Neural progenitor cell (in vitro differentiated cells): Measurements from ENCODE around the gene PLCB1. TPM values are rescaled to one million over a fixed set of nuclear protein-coding genes. Genes with fewer than 3 reads are reported as not detected.

ENCODE experiments used
- DNase-seq: peaks from one replicate; pipeline ENCODE4 v3.0.0-alpha.2; 2016; ENCODE audit warnings: low spot score
- H2AFZ ChIP-seq: fragments of 200-600 bp; sonication (generic); replicated peaks from 2 replicates; pipeline ENCODE4 v1.6.1; 2016; ENCODE audit warnings: antibody characterized with exemption
- H3F3A ChIP-seq: fragments of 200-600 bp; sonication (generic); 2 replicates; pipeline ENCODE4 v1.6.1; 2016; ENCODE audit warnings: antibody characterized with exemption, low read depth
- H3K27ac ChIP-seq: fragments of 200-600 bp; sonication (generic); 2 replicates; pipeline ENCODE4 v1.5.1; 2016; ENCODE audit warnings: mild to moderate bottlenecking
- H3K27me3 ChIP-seq: fragments of 200-600 bp; sonication (generic); 2 replicates; pipeline ENCODE4 v1.6.1; 2016; ENCODE audit warnings: mild to moderate bottlenecking, moderate library complexity
- H3K36me3 ChIP-seq: fragments of 200-600 bp; sonication (generic); 2 replicates; pipeline ENCODE4 v1.5.1; 2016
- H3K4me1 ChIP-seq: fragments of 200-600 bp; sonication (generic); 2 replicates; pipeline ENCODE4 v1.6.1; 2016; ENCODE audit warnings: mixed run types
- H3K4me2 ChIP-seq: fragments of 200-600 bp; sonication (generic); 2 replicates; pipeline ENCODE4 v1.6.1; 2016
- H3K4me3 ChIP-seq: fragments of 200-600 bp; sonication (generic); 2 replicates; pipeline ENCODE4 v1.5.1; 2016
- H3K79me2 ChIP-seq: fragments of 200-600 bp; sonication (generic); 2 replicates; pipeline ENCODE4 v1.6.1; 2016; ENCODE audit warnings: low read depth
- H3K9ac ChIP-seq: fragments of 200-600 bp; sonication (generic); 2 replicates; pipeline ENCODE4 v1.6.1; 2016
- H3K9me3 ChIP-seq: fragments of 200-600 bp; sonication (generic); 2 replicates; pipeline ENCODE4 v1.5.1; 2016; ENCODE audit warnings: low read depth
- H4K20me1 ChIP-seq: fragments of 200-600 bp; sonication (generic); 2 replicates; pipeline ENCODE4 v1.6.1; 2016; ENCODE audit warnings: low read depth
- H3K27ac Mint-ChIP-seq: 3 replicates; pipeline ENCODE4 v1.8.0; 2021; ENCODE audit warnings: mixed read lengths
- H3K27me3 Mint-ChIP-seq: 2 replicates; pipeline ENCODE4 v1.8.0; 2022; ENCODE audit warnings: low read depth, mild to moderate bottlenecking, inconsistent platforms, moderate library complexity, mixed read lengths; ENCODE audit not compliant: insufficient read depth
- H3K36me3 Mint-ChIP-seq: 3 replicates; pipeline ENCODE4 v1.8.0; 2021; ENCODE audit warnings: mixed read lengths
- H3K4me1 Mint-ChIP-seq: 3 replicates; pipeline ENCODE4 v1.8.0; 2021; ENCODE audit warnings: mixed read lengths
- H3K4me3 Mint-ChIP-seq: 3 replicates; pipeline ENCODE4 v1.8.0; 2021; ENCODE audit warnings: mild to moderate bottlenecking, moderate library complexity, mixed read lengths
- H3K9me3 Mint-ChIP-seq: 3 replicates; pipeline ENCODE4 v1.8.0; 2020; ENCODE audit warnings: mixed read lengths
- EZH2 ChIP-seq: fragments of 200-600 bp; sonication (generic); IDR thresholded peaks from 2 replicates; pipeline ENCODE4 v1.6.1; 2017; ENCODE audit warnings: antibody characterized with exemption, mild to moderate bottlenecking, moderate library complexity
- EZH2phosphoT487 ChIP-seq: fragments of 200-600 bp; sonication (generic); IDR thresholded peaks from 2 replicates; pipeline ENCODE4 v1.6.1; 2017; ENCODE audit warnings: antibody characterized with exemption
- total RNA-seq: library from RNA; depleted of rRNA; stranded (reverse); fragments of >200 nt; gene quantifications from 2 replicates; pipeline ENCODE4 v1.2.3, GENCODE V29; 2015; ENCODE audit warnings: low replicate concordance
- TF ChIP-seq, protein P1 (sequence below): fragments of 200-600 bp; sonication (generic); IDR thresholded peaks from 2 replicates; pipeline ENCODE4 v1.5.1; 2017; ENCODE audit warnings: antibody characterized with exemption, mild to moderate bottlenecking

Gene PLCB1
- total RNA-seq, 1 donor from 2014 or later = 30.2 TPM

DNA sequence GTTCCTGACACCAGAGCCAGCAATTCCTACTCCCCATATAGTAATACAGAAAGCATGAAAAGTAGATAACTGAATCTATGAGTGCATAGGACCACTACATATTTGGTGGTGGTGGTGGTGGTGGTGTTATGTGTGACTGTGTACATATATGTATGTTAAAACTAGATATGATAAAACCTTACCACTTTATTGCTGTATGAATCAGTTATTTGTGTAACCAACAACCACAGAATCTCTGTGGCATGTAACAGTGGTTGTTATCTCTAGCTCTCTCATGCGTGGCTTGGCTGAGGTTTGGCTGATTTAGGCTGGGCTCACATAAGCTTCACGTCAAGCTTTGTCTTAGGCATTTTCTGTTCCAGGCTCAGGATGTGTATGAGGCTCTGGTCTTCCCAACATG, 55.7 kb downstream of the PLCB1 start:
- H3K27ac ChIP-seq = no peak overlapping the region
- H3K27me3 Mint-ChIP-seq = no peaks in the 10 kb centered on the region
- H2AFZ ChIP-seq = no peak overlapping the region
- no peak overlapping the region for H3K9ac ChIP-seq
- peaks cover under 1% of the 10 kb centered on the region for H3K9me3 Mint-ChIP-seq
- no peak overlapping the region for H3K27ac Mint-ChIP-seq
- H3K79me2 ChIP-seq = no peaks in the 10 kb centered on the region
- no peak overlapping the region for H3K4me3 Mint-ChIP-seq
- no peaks in the 10 kb centered on the region for H3K36me3 Mint-ChIP-seq
- no peak overlapping the region for H3K4me3 ChIP-seq
- no peaks in the 10 kb centered on the region for H4K20me1 ChIP-seq
- TF ChIP-seq, protein P1, sequence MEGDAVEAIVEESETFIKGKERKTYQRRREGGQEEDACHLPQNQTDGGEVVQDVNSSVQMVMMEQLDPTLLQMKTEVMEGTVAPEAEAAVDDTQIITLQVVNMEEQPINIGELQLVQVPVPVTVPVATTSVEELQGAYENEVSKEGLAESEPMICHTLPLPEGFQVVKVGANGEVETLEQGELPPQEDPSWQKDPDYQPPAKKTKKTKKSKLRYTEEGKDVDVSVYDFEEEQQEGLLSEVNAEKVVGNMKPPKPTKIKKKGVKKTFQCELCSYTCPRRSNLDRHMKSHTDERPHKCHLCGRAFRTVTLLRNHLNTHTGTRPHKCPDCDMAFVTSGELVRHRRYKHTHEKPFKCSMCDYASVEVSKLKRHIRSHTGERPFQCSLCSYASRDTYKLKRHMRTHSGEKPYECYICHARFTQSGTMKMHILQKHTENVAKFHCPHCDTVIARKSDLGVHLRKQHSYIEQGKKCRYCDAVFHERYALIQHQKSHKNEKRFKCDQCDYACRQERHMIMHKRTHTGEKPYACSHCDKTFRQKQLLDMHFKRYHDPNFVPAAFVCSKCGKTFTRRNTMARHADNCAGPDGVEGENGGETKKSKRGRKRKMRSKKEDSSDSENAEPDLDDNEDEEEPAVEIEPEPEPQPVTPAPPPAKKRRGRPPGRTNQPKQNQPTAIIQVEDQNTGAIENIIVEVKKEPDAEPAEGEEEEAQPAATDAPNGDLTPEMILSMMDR = no peak
- TF ChIP-seq EZH2phosphoT487 = no peak
- no peak for TF ChIP-seq EZH2
- no peaks in the 10 kb centered on the region for H3K36me3 ChIP-seq
- H3F3A ChIP-seq = no peaks in the 10 kb centered on the region
- no peak for DNase-seq
- H3K27me3 ChIP-seq = no peaks in the 10 kb centered on the region
- no peaks in the 10 kb centered on the region for H3K4me1 ChIP-seq
- no peaks in the 10 kb centered on the region for H3K9me3 ChIP-seq
- no peaks in the 10 kb centered on the region for H3K4me1 Mint-ChIP-seq
- H3K4me2 ChIP-seq = no peak overlapping the region

- Histone ChIP-seq H3K79me2 (no peaks in the 10 kb centered on the region), H3K27ac (no peak overlapping the region), H2AFZ (no peak overlapping the region), H3K9ac (no peak overlapping the region), H3K4me2 (no peak overlapping the region), H3K9me3 (peaks cover 3% of the 10 kb centered on the region), H3F3A (no peaks in the 10 kb centered on the region), H4K20me1 (no peaks in the 10 kb centered on the region), H3K4me1 (no peaks in the 10 kb centered on the region), H3K36me3 (no peaks in the 10 kb centered on the region), H3K4me3 (no peak overlapping the region), H3K27me3 (no peaks in the 10 kb centered on the region)
- Mint-ChIP-seq H3K36me3 (peaks cover 2% of the 10 kb centered on the region), H3K4me3 (no peak overlapping the region), H3K9me3 (peaks cover 10% of the 10 kb centered on the region), H3K27me3 (no peaks in the 10 kb centered on the region), H3K4me1 (no peaks in the 10 kb centered on the region), H3K27ac (no peak overlapping the region)
- DNase-seq = no peak
- TF ChIP-seq EZH2phosphoT487 (no peak), EZH2 (no peak)
- TF ChIP-seq, protein P1 = no peak
Measured at GRCh38 chr20:8190043-8190880, 58.2 kb downstream of the PLCB1 start.

GRCh38 chr20:8194721-8195120, 62.7 kb downstream of the PLCB1 start:
- Mint-ChIP-seq H3K9me3 (peaks cover 12% of the 10 kb centered on the region), H3K27me3 (no peaks in the 10 kb centered on the region), H3K36me3 (peaks cover 7% of the 10 kb centered on the region), H3K27ac (no peak overlapping the region), H3K4me1 (no peaks in the 10 kb centered on the region), H3K4me3 (no peak overlapping the region)
- Histone ChIP-seq H3K79me2 (no peaks in the 10 kb centered on the region), H3K27me3 (no peaks in the 10 kb centered on the region), H3K4me3 (no peak overlapping the region), H3K9ac (no peak overlapping the region), H3K36me3 (no peaks in the 10 kb centered on the region), H3K9me3 (peaks cover 3% of the 10 kb centered on the region), H3K4me1 (no peaks in the 10 kb centered on the region), H3K27ac (no peak overlapping the region), H3K4me2 (no peak overlapping the region), H2AFZ (no peak overlapping the region), H3F3A (no peaks in the 10 kb centered on the region), H4K20me1 (no peaks in the 10 kb centered on the region)
- no peak for DNase-seq
- no peak for TF ChIP-seq EZH2phosphoT487
- TF ChIP-seq, protein P1 = no peak
